Hepatic stellate cell (primary cell): ENCODE results near the gene TRPM7.
"Not testable (repeated sequence)": the region's sequence is repeated elsewhere in the genome, so short reads cannot be mapped to it uniquely, and the experiment has no call there.

Source experiments
- DNase-seq: peaks from one replicate; pipeline ENCODE4 v3.0.0; 2011; ENCODE audit warnings: low spot score

TRPM7 gene

GRCh38 chr15:50655555-50655954 lies 31.0 kb downstream of the TRPM7 start:
- no peak for DNase-seq

GRCh38 chr15:50653156-50653743 lies 33.3 kb downstream of the TRPM7 start:
- DNase-seq = no peak

- no peak for DNase-seq
Observed at GRCh38 chr15:50652671-50653070, 33.9 kb downstream of the TRPM7 start.

GRCh38 chr15:50641318-50641717 lies 45.3 kb downstream of the TRPM7 start:
- DNase-seq = no peak

GRCh38 chr15:50636146-50636545 lies 50.5 kb downstream of the TRPM7 start:
- no peak for DNase-seq

- DNase-seq = no peak
Observed at GRCh38 chr15:50633653-50634052, 52.9 kb downstream of the TRPM7 start.

GRCh38 chr15:50628421-50628820 lies 58.2 kb downstream of the TRPM7 start:
- DNase-seq = no peak

GRCh38 chr15:50627351-50628055 lies 59.1 kb downstream of the TRPM7 start:
- peak; percentile 28 for DNase-seq

GRCh38 chr15:50624616-50625168 lies 61.9 kb downstream of the TRPM7 start:
- DNase-seq = no peak

- DNase-seq = peak; percentile 8
Observed at GRCh38 chr15:50622361-50622943, 64.1 kb downstream of the TRPM7 start.

- not testable (repeated sequence) for DNase-seq
Observed at GRCh38 chr15:50616960-50617359, 69.6 kb downstream of the TRPM7 start.

- DNase-seq = not testable (repeated sequence)
Observed at GRCh38 chr15:50616554-50616953, 70.0 kb downstream of the TRPM7 start.

GRCh38 chr15:50613600-50613999 lies 73.0 kb downstream of the TRPM7 start:
- DNase-seq = no peak

GRCh38 chr15:50607129-50607528 lies 79.5 kb downstream of the TRPM7 start:
- DNase-seq = no peak

GRCh38 chr15:50605462-50605861 lies 81.1 kb downstream of the TRPM7 start:
- no peak for DNase-seq

- DNase-seq = not testable (repeated sequence)
Observed at GRCh38 chr15:50602028-50602427, 84.6 kb downstream of the TRPM7 start.

- no peak for DNase-seq
Observed at GRCh38 chr15:50594311-50594710, 92.3 kb downstream of the TRPM7 start.

GRCh38 chr15:50593761-50594160 lies 92.8 kb downstream of the TRPM7 start:
- DNase-seq = no peak

- DNase-seq = no peak
Observed at GRCh38 chr15:50590288-50590687, 96.3 kb downstream of the TRPM7 start.

- no peak for DNase-seq
Observed at GRCh38 chr15:50577492-50577891, 109.1 kb downstream of the TRPM7 start.

GRCh38 chr15:50576166-50576565 lies 110.4 kb downstream of the TRPM7 start:
- DNase-seq = no peak

- DNase-seq = not testable (repeated sequence)
Observed at GRCh38 chr15:50573842-50574241, 112.8 kb downstream of the TRPM7 start.

GRCh38 chr15:50563756-50564155 lies 122.8 kb downstream of the TRPM7 start:
- DNase-seq = no peak
